Transverse colon (tissue), 4 donors: Measurements from ENCODE around the gene GTPBP4. TPM values are rescaled to one million over a fixed set of nuclear protein-coding genes. Genes with fewer than 3 reads are reported as not detected.

Experiments
- DNase-seq: peaks from one replicate; pipeline ENCODE4 v3.0.0-alpha.2; 2019
- H3K27ac ChIP-seq, 4 donors: fragments of 200-600 bp; sonication (generic); 2 replicates each; pipeline ENCODE4 v1.5.1; 2016 to 2018; ENCODE audit warnings: inconsistent platforms in 4 of 4
- H3K27me3 ChIP-seq: fragments of 200-600 bp; sonication (generic); 2 replicates; pipeline ENCODE4 v1.5.1; 2017; ENCODE audit warnings: inconsistent platforms
- H3K36me3 ChIP-seq, 4 donors: fragments of 200-600 bp; sonication (generic); 2 replicates each; pipeline ENCODE4 v1.5.1; 2017 to 2019; ENCODE audit warnings: inconsistent platforms in 4 of 4
- H3K4me1 ChIP-seq, 4 donors: fragments of 200-600 bp; sonication (generic); 2 replicates each; pipeline ENCODE4 v1.5.1; 2017 to 2020; ENCODE audit warnings: inconsistent platforms in 4 of 4
- H3K4me3 ChIP-seq, 4 donors: fragments of 200-600 bp; sonication (generic); 1 replicate in 1 of 4; 2 replicates in 3 of 4; pipeline versions ENCODE4 v1.5.1 to v1.6.1; 2017 to 2019; ENCODE audit warnings: inconsistent platforms in 4 of 4
- H3K9me3 ChIP-seq, 2 donors: fragments of 200-600 bp; sonication (generic); 2 replicates each; pipeline ENCODE4 v1.5.1; 2017 to 2019; ENCODE audit warnings: inconsistent platforms in 2 of 2
- CTCF ChIP-seq, 5 experiments: fragments of 200-600 bp in 3 of 5; fragments of 450-650 bp in 2 of 5; sonication (generic) in 3 of 5; IDR thresholded peaks; 1 replicate in 2 of 5; 2 replicates in 3 of 5; pipeline ENCODE4 v1.5.1; 2016 to 2017; ENCODE audit warnings: antibody characterized with exemption in 5 of 5, inconsistent platforms in 3 of 5, mild to moderate bottlenecking in 2 of 5, moderate library complexity in 1 of 5
- EP300 ChIP-seq: sonication (generic); formaldehyde crosslinking; IDR thresholded peaks from one replicate; pipeline ENCODE4 v1.6.1; 2017; ENCODE audit warnings: antibody characterized with exemption, low read depth
- POLR2A ChIP-seq: fragments of 450-650 bp; IDR thresholded peaks from one replicate; pipeline ENCODE4 v1.6.1; 2016; ENCODE audit warnings: antibody characterized with exemption, mild to moderate bottlenecking, moderate library complexity
- POLR2AphosphoS5 ChIP-seq, 3 donors: sonication (generic); formaldehyde crosslinking; IDR thresholded peaks; one replicate each; pipeline ENCODE4 v1.6.1; 2016; ENCODE audit warnings: antibody characterized with exemption in 3 of 3
- WGBS, 2 donors: methylation state at CpG; one replicate each; pipeline ENCODE4 v1.1.5; 2018; ENCODE audit warnings: low coverage in 1 of 2; 5-methylcytosine and 5-hydroxymethylcytosine counted together
- in situ Hi-C, 4 donors: fragments of 200-750 bp; cut with MboI; loops; one replicate each; pipeline versions ENCODE4 v1.15.0 to v1.15.1; 2017; ENCODE audit warnings: low sequenced_read_pairs in 3 of 4, low pct_ligation_motif_present in 1 of 4, low pct_unique_long_range_greater_than_20kb in 1 of 4
- intact Hi-C: fragments of 100-400 bp; cut with DNase I; formaldehyde crosslinking; loops from one replicate; pipeline ENCODE4 v1.15.1; 2023; ENCODE audit warnings: low total_unique reads
- total RNA-seq, 4 donors: library from RNA; depleted of rRNA; stranded (reverse); fragments of >200 nt; gene quantifications; one replicate each; pipeline ENCODE4 v1.1.0, GENCODE V29; 2016

The GTPBP4 gene
- total RNA-seq, 4 donors from 2014 or later: 9.4 to 25.4 (median 17.1) TPM

- H3K4me3 ChIP-seq: no peak overlapping the region
- no peak overlapping the region for H3K27ac ChIP-seq
- no peaks in the 10 kb centered on the region for H3K27me3 ChIP-seq
- H3K4me1 ChIP-seq: peaks cover 11 to 21% (median 14%) of the 10 kb centered on the region in 4 donors
- in situ Hi-C loops (loop anchor here in 2 of 4 donors (10.0 to 25.0 kb wide), 2 partner anchors 59 to 149 kb away; partner anchors contain the start of gene IDI1 (in 1 of the 2)), intact Hi-C loops (no loop called here)
- WGBS, 2 donors: 85 to 93% methylated on average over 5 to 7 of the region's 7 CpGs
- no peaks in the 10 kb centered on the region for H3K36me3 ChIP-seq
- H3K9me3 ChIP-seq: no peaks in the 10 kb centered on the region
- no peak for DNase-seq
- TF ChIP-seq POLR2AphosphoS5 (IDR thresholded peaks at IDR 0.05) (no peak), POLR2A (no peak), CTCF (IDR thresholded peaks at IDR 0.05) (no peak), EP300 (no peak)
These were observed 2.0 kb upstream of the GTPBP4 start for GRCh38 chr10:986137-986825.

GRCh38 chr10:986881-987619 lies 1.2 kb upstream of the GTPBP4 start:
- Histone ChIP-seq H3K4me3 (peak overlapping the region in 3 of 4 donors; percentile 81 to 95 (median 92)), H3K4me1 (peaks cover 11 to 21% (median 14%) of the 10 kb centered on the region in 4 donors), H3K9me3 (no peaks in the 10 kb centered on the region), H3K36me3 (no peaks in the 10 kb centered on the region), H3K27ac (peak overlapping the region; percentile 91 to 97 (median 94)), H3K27me3 (no peaks in the 10 kb centered on the region)
- no peak for TF ChIP-seq POLR2A
- no peak for TF ChIP-seq EP300
- TF ChIP-seq POLR2AphosphoS5 (IDR thresholded peaks at IDR 0.05): no peak
- intact Hi-C loops (no loop called here), in situ Hi-C loops (loop anchor here in 2 of 4 donors (10.0 to 25.0 kb wide), 2 partner anchors 58 to 150 kb away; partner anchors contain the start of gene IDI1 (in 1 of the 2))
- no peak for DNase-seq
- 67 to 86% methylated on average over 11 to 14 of the region's 14 CpGs for WGBS, 2 donors

GRCh38 chr10:987620-987869 lies 689 bp upstream of the GTPBP4 start:
- H3K27me3 ChIP-seq: no peaks in the 10 kb centered on the region
- TF ChIP-seq POLR2A (no peak), POLR2AphosphoS5 (IDR thresholded peaks at IDR 0.05) (no peak), CTCF (IDR thresholded peaks at IDR 0.05) (no peak), EP300 (no peak)
- H3K4me1 ChIP-seq: peaks cover 11 to 21% (median 14%) of the 10 kb centered on the region in 4 donors
- in situ Hi-C loops: loop anchor here in 2 of 4 donors (10.0 to 25.0 kb wide), 2 partner anchors 57 to 150 kb away; partner anchors contain the start of gene IDI1 (in 1 of the 2)
- 0 to 4% methylated on average over 5 to 7 of the region's 7 CpGs for WGBS, 2 donors
- peaks cover 0 to 1% (median 0%) of the 10 kb centered on the region in 4 donors for H3K36me3 ChIP-seq
- peak overlapping the region; percentile 60 to 95 (median 86) for H3K4me3 ChIP-seq
- intact Hi-C loops: no loop called here
- no peak for DNase-seq
- peak overlapping the region; percentile 91 to 97 (median 94) for H3K27ac ChIP-seq
- H3K9me3 ChIP-seq: no peaks in the 10 kb centered on the region

GRCh38 chr10:988667-989545 lies 672 bp downstream of the GTPBP4 start:
- no peak for DNase-seq
- H3K4me1 ChIP-seq: peaks cover 11 to 21% (median 14%) of the 10 kb centered on the region in 4 donors
- TF ChIP-seq CTCF (IDR thresholded peaks at IDR 0.05) (no peak), POLR2A (no peak), EP300 (no peak), POLR2AphosphoS5 (IDR thresholded peaks at IDR 0.05) (no peak)
- H3K36me3 ChIP-seq: peaks cover 0 to 14% (median 2%) of the 10 kb centered on the region in 4 donors
- WGBS, 2 donors: 30 to 59% methylated on average over 17 to 42 of the region's 42 CpGs
- in situ Hi-C loops (loop anchor here in 2 of 4 donors (10.0 to 25.0 kb wide), 2 partner anchors 56 to 152 kb away; partner anchors contain the start of gene IDI1 (in 1 of the 2)), intact Hi-C loops (no loop called here)
- no peaks in the 10 kb centered on the region for H3K9me3 ChIP-seq
- peak overlapping the region; percentile 61 to 95 (median 86) for H3K4me3 ChIP-seq
- H3K27me3 ChIP-seq: no peaks in the 10 kb centered on the region
- peak overlapping the region; percentile 91 to 97 (median 94) for H3K27ac ChIP-seq
